Frontal cortex (tissue), 4 donors: Measurements from ENCODE around the gene XCL1. TPM values are rescaled to one million over a fixed set of nuclear protein-coding genes. Genes with fewer than 3 reads are reported as not detected.

Experiments used
- DNase-seq, 2 donors: peaks; one replicate each; pipeline ENCODE4 v3.0.0; 2012; ENCODE audit warnings: low spot score in 2 of 2
- FAIRE-seq: peaks from 2 replicates; lab custom pipeline; 2012; peaks lifted over from hg19 to GRCh38; lab: Jason Lieb, UNC
- total RNA-seq: library from RNA; depleted of rRNA; stranded (reverse); fragments of >200 nt; gene quantifications from one replicate; pipeline ENCODE4 v1.2.3, GENCODE V29; 2014
- donor health status: control.
- donor health status: control.
- donor health status: control.

Gene XCL1
- total RNA-seq, 1 donor from 2014 or later = not detected

DNA sequence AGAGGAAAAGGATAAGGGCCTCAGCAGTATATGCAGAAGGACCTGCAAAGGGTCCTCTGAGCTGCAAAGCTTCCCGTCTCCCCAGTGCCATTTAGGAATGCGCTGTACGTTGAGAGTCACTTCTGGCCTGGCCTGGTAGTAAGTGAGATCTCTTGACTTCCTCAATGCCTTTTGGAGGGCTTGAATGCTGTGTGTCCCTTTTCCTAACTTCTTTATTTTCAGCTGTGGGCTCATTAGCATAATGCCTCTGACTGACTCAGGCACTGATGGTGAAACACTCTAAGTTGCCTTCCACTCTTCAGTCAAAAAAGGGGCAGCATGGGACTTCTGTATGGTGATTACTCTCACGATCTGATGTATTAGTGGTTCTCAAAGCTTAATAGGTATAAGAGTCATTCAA lies 49.9 kb downstream of the XCL1 start:
- FAIRE-seq (no peak), DNase-seq (no peak)

DNA sequence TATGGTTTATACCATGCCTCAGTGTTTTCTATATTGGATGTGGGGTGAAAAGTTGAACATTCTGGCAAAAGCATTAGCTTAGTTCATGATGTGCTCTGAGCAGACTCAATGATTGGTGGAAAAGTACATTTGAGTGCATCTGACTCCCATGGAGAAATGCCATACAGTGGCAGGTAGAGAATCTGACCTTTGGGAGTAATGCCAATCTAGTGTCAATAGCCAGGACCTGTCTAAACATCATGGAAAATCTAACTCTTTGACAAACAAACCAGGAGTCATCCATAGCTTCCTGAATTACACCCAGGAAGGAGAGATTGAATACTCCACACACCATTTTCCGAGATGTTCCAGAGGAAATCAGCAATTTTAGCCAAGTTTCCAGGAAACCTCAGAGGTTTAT lies 51.0 kb downstream of the XCL1 start:
- FAIRE-seq (no peak), DNase-seq (no peak)

DNA sequence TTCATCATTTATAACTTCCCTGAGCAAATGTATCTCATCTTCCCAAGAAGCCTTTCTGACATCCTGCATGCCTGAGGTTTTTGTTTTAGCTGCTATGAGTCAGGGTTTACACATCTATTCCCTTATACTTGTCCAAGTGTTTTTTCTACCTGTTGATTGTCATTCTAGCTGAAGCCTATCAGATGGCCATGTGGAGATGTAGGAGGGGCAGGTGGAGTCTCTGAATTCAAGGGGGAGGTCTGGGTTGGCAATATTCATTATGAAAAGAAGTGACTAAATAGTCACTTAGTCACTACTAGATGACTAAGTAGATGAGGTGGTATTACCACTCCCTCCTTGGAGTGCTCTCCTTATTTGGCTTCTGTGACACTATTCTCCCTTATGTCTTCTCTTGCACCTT lies 52.4 kb downstream of the XCL1 start:
- DNase-seq (no peak), FAIRE-seq (no peak)

DNA sequence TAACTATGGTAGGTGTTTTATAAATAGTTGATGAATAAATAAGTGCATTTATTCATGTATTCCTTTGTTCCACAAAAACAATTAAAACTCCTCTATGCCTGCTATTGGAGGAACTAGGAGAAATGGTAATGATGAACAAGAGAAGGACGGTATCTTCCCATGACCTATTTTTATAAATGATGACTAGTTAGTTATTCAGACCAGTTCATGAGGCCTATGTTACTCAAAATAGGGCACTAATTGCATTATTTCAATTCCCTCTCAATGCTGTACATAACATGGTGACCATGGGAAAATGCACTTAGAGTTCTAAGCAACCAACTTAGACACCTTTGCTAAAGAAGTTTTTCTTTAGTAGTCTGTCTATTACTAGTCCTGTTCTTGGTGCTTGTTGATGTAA lies 53.1 kb downstream of the XCL1 start:
- FAIRE-seq (no peak), DNase-seq (no peak)

Other genes with a start within 250 kb of the XCL1 start
- gene XCL2, start 32.6 kb upstream of the XCL1 start, total RNA-seq = not detected
- under 0.01 TPM for gene DPT, start 152.6 kb downstream of the XCL1 start, total RNA-seq